OCI-LY3 (cell line): ENCODE measurements around the gene MSTO1.
A peak's percentile ranks its signal among the peaks of the same experiment; 100 is the strongest.
"Not testable (repeated sequence)": the region's sequence is repeated elsewhere in the genome, so short reads cannot be mapped to it uniquely, and the experiment has no call there.

Experiments used
- H2AFZ ChIP-seq: fragments of 200-600, 300-600 bp; shearing (Covaris generic); 2 replicates; pipeline ENCODE4 v1.6.0; 2014; ENCODE audit warnings: antibody characterized with exemption, low read depth, low read length
- H3K27ac ChIP-seq: fragments of 200-600, 300-600 bp; sonication (generic); 2 replicates; pipeline ENCODE4 v1.5.1; 2014; ENCODE audit warnings: mild to moderate bottlenecking, low read length, moderate library complexity, mixed read lengths
- H3K27me3 ChIP-seq: fragments of 200-600, 300-600 bp; sonication (generic); 2 replicates; pipeline ENCODE4 v1.6.1; 2014; ENCODE audit warnings: low read depth, low read length, mixed read lengths
- H3K36me3 ChIP-seq: fragments of 200-600, 300-600 bp; sonication (generic); replicated peaks from 2 replicates; pipeline ENCODE3; 2014; ENCODE audit warnings: low read depth, low read length, mixed read lengths
- H3K4me1 ChIP-seq: fragments of 300-600, 200-600 bp; sonication (generic); 2 replicates; pipeline ENCODE4 v1.6.1; 2014; ENCODE audit warnings: low read length, mixed read lengths
- H3K4me2 ChIP-seq: fragments of 200-600, 300-600 bp; sonication (generic); 2 replicates; pipeline ENCODE4 v1.6.1; 2014; ENCODE audit warnings: low read length, mixed read lengths
- H3K4me3 ChIP-seq: fragments of 300-600, 200-600 bp; sonication (generic); 2 replicates; pipeline ENCODE4 v1.5.1; 2014; ENCODE audit warnings: antibody characterized with exemption, mild to moderate bottlenecking, low read length, moderate library complexity
- H3K79me2 ChIP-seq: fragments of 300-600, 200-600 bp; shearing (Covaris generic); 2 replicates; pipeline ENCODE4 v1.6.1; 2014; ENCODE audit warnings: mild to moderate bottlenecking, low read length, mixed read lengths
- H3K9ac ChIP-seq: fragments of 300-600, 200-600 bp; shearing (Covaris generic); 2 replicates; pipeline ENCODE4 v1.6.0; 2014; ENCODE audit warnings: mild to moderate bottlenecking, low read length, moderate library complexity
- H3K9me3 ChIP-seq: fragments of 200-600, 300-600 bp; shearing (Covaris generic); 2 replicates; pipeline ENCODE4 v1.6.1; 2014; ENCODE audit warnings: low read length, mixed read lengths; ENCODE audit not compliant: insufficient read depth
- H4K20me1 ChIP-seq: fragments of 200-600, 300-600 bp; sonication (generic); 2 replicates; pipeline ENCODE4 v1.6.1; 2016; ENCODE audit warnings: low read length, mixed read lengths; ENCODE audit not compliant: insufficient read depth
- EZH2phosphoT487 ChIP-seq: fragments of 200-600 bp; shearing (Covaris generic); IDR thresholded peaks from 2 replicates; pipeline ENCODE4 v1.6.1; 2018; ENCODE audit warnings: antibody characterized with exemption, mixed run types, low read depth
- TF ChIP-seq, protein P1 (sequence below): fragments of 200-600, 300-600 bp; sonication (generic); IDR thresholded peaks from 2 replicates; pipeline ENCODE4 v1.5.1; 2014; ENCODE audit warnings: antibody characterized with exemption, low read length, low read depth

MSTO1 gene

DNA sequence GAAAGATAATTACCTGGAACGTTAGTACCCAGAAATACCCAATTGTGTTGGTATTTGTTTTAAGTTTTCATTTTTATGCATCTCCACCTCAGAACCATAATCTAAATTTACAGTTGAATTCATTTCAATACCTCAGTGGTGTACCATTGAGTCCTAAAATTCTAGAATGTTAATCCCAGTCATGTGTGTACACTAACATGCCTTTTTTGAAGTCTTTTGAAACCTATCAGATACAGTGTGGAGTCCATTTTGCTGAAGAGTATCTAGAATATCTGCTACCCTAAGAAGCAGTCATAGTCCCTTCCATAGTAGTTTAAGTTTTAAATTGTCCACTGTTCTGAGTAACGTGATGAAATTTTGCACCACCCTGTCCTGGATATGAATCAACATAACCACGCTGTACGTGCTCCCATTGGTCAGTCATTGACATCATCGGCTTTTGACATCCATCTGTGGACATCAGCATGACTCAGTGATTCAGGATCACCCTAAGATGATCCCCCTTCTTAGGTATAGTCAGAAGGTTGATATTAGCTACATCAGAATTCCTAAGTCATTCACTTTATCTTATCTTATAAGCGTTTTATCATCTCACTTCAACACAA is 39.9 kb upstream of the MSTO1 start:
- H3K27ac ChIP-seq, result no peak overlapping the region
- H3K36me3 ChIP-seq, result peaks cover 25% of the 10 kb centered on the region
- no peaks in the 10 kb centered on the region for H3K27me3 ChIP-seq
- no peak overlapping the region for H3K4me3 ChIP-seq
- TF ChIP-seq, protein P1, sequence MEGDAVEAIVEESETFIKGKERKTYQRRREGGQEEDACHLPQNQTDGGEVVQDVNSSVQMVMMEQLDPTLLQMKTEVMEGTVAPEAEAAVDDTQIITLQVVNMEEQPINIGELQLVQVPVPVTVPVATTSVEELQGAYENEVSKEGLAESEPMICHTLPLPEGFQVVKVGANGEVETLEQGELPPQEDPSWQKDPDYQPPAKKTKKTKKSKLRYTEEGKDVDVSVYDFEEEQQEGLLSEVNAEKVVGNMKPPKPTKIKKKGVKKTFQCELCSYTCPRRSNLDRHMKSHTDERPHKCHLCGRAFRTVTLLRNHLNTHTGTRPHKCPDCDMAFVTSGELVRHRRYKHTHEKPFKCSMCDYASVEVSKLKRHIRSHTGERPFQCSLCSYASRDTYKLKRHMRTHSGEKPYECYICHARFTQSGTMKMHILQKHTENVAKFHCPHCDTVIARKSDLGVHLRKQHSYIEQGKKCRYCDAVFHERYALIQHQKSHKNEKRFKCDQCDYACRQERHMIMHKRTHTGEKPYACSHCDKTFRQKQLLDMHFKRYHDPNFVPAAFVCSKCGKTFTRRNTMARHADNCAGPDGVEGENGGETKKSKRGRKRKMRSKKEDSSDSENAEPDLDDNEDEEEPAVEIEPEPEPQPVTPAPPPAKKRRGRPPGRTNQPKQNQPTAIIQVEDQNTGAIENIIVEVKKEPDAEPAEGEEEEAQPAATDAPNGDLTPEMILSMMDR, result no peak
- TF ChIP-seq EZH2phosphoT487, result no peak
- H3K9ac ChIP-seq, result no peak overlapping the region
- H3K9me3 ChIP-seq, result no peaks in the 10 kb centered on the region
- H2AFZ ChIP-seq, result no peak overlapping the region
- H4K20me1 ChIP-seq, result peaks cover 10% of the 10 kb centered on the region
- H3K4me2 ChIP-seq, result no peak overlapping the region
- H3K4me1 ChIP-seq, result peaks cover 3% of the 10 kb centered on the region
- peaks cover 62% of the 10 kb centered on the region for H3K79me2 ChIP-seq

DNA sequence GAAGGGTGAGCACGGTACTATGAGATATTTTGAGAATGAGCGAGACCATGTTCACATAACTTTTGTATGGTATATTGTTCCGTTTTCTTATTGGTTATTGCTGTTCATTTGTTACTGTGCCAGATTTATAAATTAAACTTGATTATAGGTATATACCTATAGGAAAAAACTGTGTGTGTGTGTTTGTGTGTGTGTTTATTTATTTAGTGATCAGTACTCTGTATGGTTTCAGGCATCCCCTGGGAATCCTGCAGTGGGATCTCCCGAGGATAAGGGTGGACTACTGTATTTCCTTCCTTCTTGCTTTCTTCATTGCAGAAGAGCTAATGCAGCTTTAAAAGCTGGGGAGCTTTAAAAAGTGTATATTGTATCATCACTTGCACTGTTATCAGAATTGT is 39.4 kb upstream of the MSTO1 start:
- no peaks in the 10 kb centered on the region for H3K9me3 ChIP-seq
- H3K27me3 ChIP-seq, result no peaks in the 10 kb centered on the region
- H3K79me2 ChIP-seq, result peaks cover 57% of the 10 kb centered on the region
- peaks cover 7% of the 10 kb centered on the region for H3K4me1 ChIP-seq
- no peak overlapping the region for H3K4me2 ChIP-seq
- no peak overlapping the region for H3K9ac ChIP-seq
- TF ChIP-seq, protein P1, result no peak
- TF ChIP-seq EZH2phosphoT487, result no peak
- peaks cover 22% of the 10 kb centered on the region for H3K36me3 ChIP-seq
- peaks cover 10% of the 10 kb centered on the region for H4K20me1 ChIP-seq
- no peak overlapping the region for H3K4me3 ChIP-seq
- H3K27ac ChIP-seq, result no peak overlapping the region
- no peak overlapping the region for H2AFZ ChIP-seq

DNA sequence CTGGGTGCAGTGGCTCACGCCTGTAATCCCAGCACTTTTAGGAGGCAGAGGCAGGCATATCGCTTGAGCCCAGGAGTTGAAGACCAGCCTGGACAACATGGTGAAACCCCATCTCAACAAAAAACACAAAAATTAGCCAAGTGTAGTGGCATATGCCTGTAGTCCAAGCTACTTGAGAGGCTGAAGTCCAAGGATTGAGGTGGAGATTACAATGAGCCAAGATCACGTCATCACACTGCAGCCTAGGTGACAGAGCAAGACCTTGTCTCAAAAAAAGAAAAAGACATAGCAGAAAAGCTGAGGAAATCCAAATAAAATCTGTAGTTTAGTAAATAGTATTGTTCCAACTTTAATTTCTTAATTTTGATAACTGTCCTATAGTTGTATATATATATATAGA is 35.9 kb upstream of the MSTO1 start:
- no peak overlapping the region for H3K4me3 ChIP-seq
- TF ChIP-seq, protein P1, result no peak
- H3K9me3 ChIP-seq, result no peaks in the 10 kb centered on the region
- H3K4me2 ChIP-seq, result no peak overlapping the region
- no peak overlapping the region for H3K27ac ChIP-seq
- peaks cover 28% of the 10 kb centered on the region for H3K79me2 ChIP-seq
- H3K27me3 ChIP-seq, result no peaks in the 10 kb centered on the region
- H3K36me3 ChIP-seq, result peaks cover 12% of the 10 kb centered on the region
- H4K20me1 ChIP-seq, result peaks cover 10% of the 10 kb centered on the region
- no peak overlapping the region for H2AFZ ChIP-seq
- H3K9ac ChIP-seq, result no peak overlapping the region
- peaks cover 7% of the 10 kb centered on the region for H3K4me1 ChIP-seq

DNA sequence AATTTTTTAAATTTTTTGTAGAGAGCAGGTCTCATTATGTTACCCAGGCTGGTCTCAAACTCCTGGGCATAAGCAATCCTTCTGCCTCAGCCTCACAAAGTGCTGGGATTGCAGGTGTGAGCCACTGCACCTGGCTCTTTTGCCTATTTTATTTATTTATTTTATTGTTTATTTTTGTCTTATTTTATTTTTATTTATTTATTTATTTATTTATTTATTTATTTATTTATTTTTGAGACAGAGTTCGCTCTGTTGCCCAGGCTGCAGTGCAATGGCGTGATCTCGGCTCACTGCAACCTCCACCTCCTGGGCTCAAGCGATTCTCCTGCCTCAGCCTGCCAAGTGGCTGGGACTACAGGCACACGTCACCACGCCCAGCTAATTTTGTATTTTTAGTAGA is 34.4 kb upstream of the MSTO1 start:
- not testable (repeated sequence) for H3K4me1 ChIP-seq, H2AFZ ChIP-seq, H3K4me3 ChIP-seq, H3K9ac ChIP-seq, H3K27me3 ChIP-seq, H3K9me3 ChIP-seq, H4K20me1 ChIP-seq, H3K36me3 ChIP-seq, H3K27ac ChIP-seq
- Histone ChIP-seq H3K79me2 (peaks cover 15% of the 10 kb centered on the region), H3K4me2 (peak overlapping the region; percentile 36; the same call in 1 of the 2 replicates)

DNA sequence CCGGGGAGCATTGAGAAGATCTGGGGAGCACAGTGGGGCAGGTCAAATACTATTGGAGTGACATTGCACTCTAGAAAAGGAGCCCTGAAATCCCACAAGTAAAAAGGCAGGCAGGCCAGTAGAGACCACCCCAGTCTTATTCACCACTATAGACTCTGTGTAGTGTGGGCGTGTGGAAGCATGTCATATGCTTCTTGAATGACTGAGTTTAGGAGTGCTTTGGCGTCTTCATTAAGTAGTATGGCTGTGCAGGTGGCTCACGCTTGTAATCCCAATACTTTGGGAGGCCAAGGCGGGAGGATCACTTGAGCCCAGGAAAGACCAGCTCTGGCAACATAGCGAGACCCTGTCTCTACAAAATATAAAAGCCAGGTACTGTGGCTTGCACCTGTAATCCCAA is 26.2 kb upstream of the MSTO1 start:
- H3K36me3 ChIP-seq, H3K4me1 ChIP-seq, H3K9ac ChIP-seq, H4K20me1 ChIP-seq, H3K4me3 ChIP-seq, H3K27me3 ChIP-seq, H3K9me3 ChIP-seq, H3K27ac ChIP-seq, H3K4me2 ChIP-seq, H3K79me2 ChIP-seq, H2AFZ ChIP-seq: not testable (repeated sequence)

DNA sequence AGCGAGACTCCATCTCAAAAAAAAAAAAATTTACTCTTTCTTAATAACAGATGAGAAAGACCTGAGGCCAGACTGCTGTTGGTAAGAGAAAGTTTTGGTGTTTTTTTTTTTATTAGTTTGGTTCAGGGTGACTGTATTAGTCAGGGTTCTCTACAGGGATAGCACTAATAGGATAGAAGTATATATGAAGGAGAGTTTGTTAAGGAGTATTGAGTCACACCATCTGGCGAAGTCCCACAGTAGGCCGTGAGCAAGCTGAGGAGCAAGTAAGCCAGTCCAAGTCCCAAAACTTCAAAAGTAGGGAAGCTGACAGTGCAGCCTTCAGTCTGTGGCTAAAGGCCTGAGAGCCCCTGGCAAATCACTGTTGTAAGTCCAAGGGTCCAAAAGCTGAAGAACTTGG is 20.7 kb upstream of the MSTO1 start:
- not testable (repeated sequence) for H3K4me1 ChIP-seq, H3K27me3 ChIP-seq, H3K79me2 ChIP-seq, H4K20me1 ChIP-seq, H3K27ac ChIP-seq, H3K36me3 ChIP-seq, H3K4me2 ChIP-seq, H3K9me3 ChIP-seq, H3K4me3 ChIP-seq, H2AFZ ChIP-seq, H3K9ac ChIP-seq

DNA sequence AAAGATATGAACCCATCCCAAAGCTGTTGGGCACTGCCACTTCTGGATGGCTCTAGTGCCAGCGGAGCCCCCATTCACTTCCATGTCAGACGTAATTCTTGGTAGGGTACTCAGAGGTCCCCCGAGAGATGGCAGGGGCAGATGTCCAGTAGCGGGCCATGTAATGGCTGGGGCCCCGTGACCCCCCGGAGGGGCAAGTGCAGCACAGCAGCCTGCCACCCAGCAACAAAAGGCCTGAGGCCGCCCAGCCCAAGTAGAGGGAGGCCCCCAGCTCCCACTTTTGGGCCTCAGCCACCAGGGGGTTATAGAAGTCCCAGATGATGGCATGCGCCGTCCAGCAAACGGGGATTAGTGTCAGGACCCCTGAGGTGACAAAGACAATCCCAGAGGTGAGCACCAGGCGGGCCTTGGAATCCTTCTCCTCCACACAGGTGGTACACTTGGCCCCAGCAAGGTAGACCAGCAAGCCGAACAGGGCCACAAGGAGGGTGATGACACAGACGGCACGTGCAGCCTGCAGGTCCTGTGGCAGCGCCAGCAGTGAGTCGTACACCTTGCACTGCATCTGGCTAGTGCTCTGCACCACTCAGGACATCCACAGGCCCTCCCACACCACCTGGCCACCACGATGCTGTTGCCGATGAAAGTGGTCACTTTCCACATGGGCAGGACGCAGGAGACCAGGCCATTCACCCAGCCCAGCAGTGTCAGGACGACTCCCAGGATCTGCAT is 19.3 kb upstream of the MSTO1 start:
- H3K79me2 ChIP-seq, H3K27me3 ChIP-seq, H3K9me3 ChIP-seq, H3K36me3 ChIP-seq, H3K27ac ChIP-seq, H3K4me1 ChIP-seq, H3K4me2 ChIP-seq, H2AFZ ChIP-seq, H3K9ac ChIP-seq, H3K4me3 ChIP-seq, H4K20me1 ChIP-seq: not testable (repeated sequence)
